BLaER1 treated with 17β-estradiol and CSF1 and Interleukin-3, amounts not matched to agents 10 nM and 100 nM (cell line): Measurements from ENCODE around the gene MYOZ2.
A peak's percentile ranks its signal among the peaks of the same experiment; 100 is the strongest.

ENCODE experiments used
- H3K27ac ChIP-seq, 11 experiments: shearing (Covaris generic); formaldehyde crosslinking; 2 replicates each; pipeline ENCODE4 v1.8.1; 2022
- H3K27me3 ChIP-seq, 11 experiments: shearing (Covaris generic); formaldehyde crosslinking; 2 replicates each; pipeline ENCODE4 v1.8.1; 2022
- H3K36me3 ChIP-seq, 11 experiments: shearing (Covaris generic); formaldehyde crosslinking; 2 replicates each; pipeline ENCODE4 v1.8.1; 2022
- H3K4me1 ChIP-seq, 10 experiments: shearing (Covaris generic); formaldehyde crosslinking; 2 replicates each; pipeline ENCODE4 v1.8.1; 2022
- H3K4me2 ChIP-seq, 11 experiments: shearing (Covaris generic); formaldehyde crosslinking; 2 replicates each; pipeline ENCODE4 v1.8.1; 2022
- H3K4me3 ChIP-seq, 10 experiments: shearing (Covaris generic); formaldehyde crosslinking; 2 replicates each; pipeline ENCODE4 v1.8.1; 2022
- H3K9ac ChIP-seq, 11 experiments: shearing (Covaris generic); formaldehyde crosslinking; 2 replicates each; pipeline ENCODE4 v1.8.1; 2022
- H3K9me3 ChIP-seq, 11 experiments: shearing (Covaris generic); formaldehyde crosslinking; replicated peaks in 1 of 11; 2 replicates each; pipeline ENCODE4 v1.8.1; 2022
- H4K20me1 ChIP-seq, 11 experiments: shearing (Covaris generic); formaldehyde crosslinking; 2 replicates each; pipeline ENCODE4 v1.8.1; 2022
- Cebpa-rat ChIP-seq, 11 experiments: shearing (Covaris generic); IDR thresholded peaks; 2 replicates each; pipeline ENCODE4 v1.8.1; 2022

The MYOZ2 gene

GRCh38 chr4:119233191-119233590, 97.6 kb downstream of the MYOZ2 start:
- Histone ChIP-seq H3K9ac (no peak overlapping the region), H3K4me3 (no peak overlapping the region), H3K27ac (peak overlapping the region in 2 of 11 experiments; percentile 14 to 18; a peak in 1 of 22 replicates), H3K27me3 (no peaks in the 10 kb centered on the region), H4K20me1 (no peaks in the 10 kb centered on the region), H3K4me1 (peaks cover 7 to 18% (median 10%) of the 10 kb centered on the region in 10 experiments; a peak in 19 of 20 replicates), H3K4me2 (peak overlapping the region in 7 of 11 experiments; percentile 43 to 69 (median 61); a peak in 10 of 22 replicates), H3K36me3 (peaks cover 0 to 35% (median 16%) of the 10 kb centered on the region in 11 experiments; a peak in 16 of 22 replicates), H3K9me3 (0 out of 22 replicates have a peak, but pooled peaks cover 0 to 4% (median 0%) of the 10 kb centered on the region in 11 experiments)
- TF ChIP-seq Cebpa-rat (IDR thresholded peaks at IDR 0.05), result no peak

GRCh38 chr4:119233750-119234149, 98.1 kb downstream of the MYOZ2 start:
- Histone ChIP-seq H3K4me2 (peak overlapping the region; percentile 23 to 69 (median 58)), H3K27me3 (no peaks in the 10 kb centered on the region), H3K27ac (peak overlapping the region in 6 of 11 experiments; percentile 4 to 19 (median 16); a peak in 4 of 22 replicates), H3K4me3 (no peak overlapping the region), H3K36me3 (peaks cover 0 to 38% (median 16%) of the 10 kb centered on the region in 11 experiments; a peak in 16 of 22 replicates), H3K9ac (no peak overlapping the region), H3K4me1 (peaks cover 7 to 18% (median 10%) of the 10 kb centered on the region in 10 experiments; a peak in 19 of 20 replicates), H4K20me1 (no peaks in the 10 kb centered on the region), H3K9me3 (0 out of 22 replicates have a peak, but pooled peaks cover 0 to 4% (median 0%) of the 10 kb centered on the region in 11 experiments)
- no peak for TF ChIP-seq Cebpa-rat (IDR thresholded peaks at IDR 0.05)

- Histone ChIP-seq H4K20me1 (no peaks in the 10 kb centered on the region), H3K36me3 (peaks cover 0 to 41% (median 14%) of the 10 kb centered on the region in 11 experiments; a peak in 15 of 22 replicates), H3K9ac (no peak overlapping the region), H3K4me3 (no peak overlapping the region), H3K4me1 (peaks cover 7 to 18% (median 10%) of the 10 kb centered on the region in 10 experiments; a peak in 19 of 20 replicates), H3K9me3 (0 out of 22 replicates have a peak, but pooled peaks cover 0 to 4% (median 0%) of the 10 kb centered on the region in 11 experiments), H3K27me3 (no peaks in the 10 kb centered on the region), H3K4me2 (no peak overlapping the region), H3K27ac (no peak overlapping the region)
- TF ChIP-seq Cebpa-rat (IDR thresholded peaks at IDR 0.05), result no peak
Measured at GRCh38 chr4:119237201-119237600, 101.6 kb downstream of the MYOZ2 start.
